IMR-90 (cell line): ENCODE results near the gene ACSBG1. TPM values are rescaled to one million over a fixed set of nuclear protein-coding genes. Genes with fewer than 3 reads are reported as not detected.

ENCODE experiments used
- ATAC-seq: fragments of 200-7000 bp; cut with Tn5 transposase; 2 replicates; pipeline ENCODE4 v1.9.1; 2020; ENCODE audit warnings: low read depth, mild to moderate bottlenecking, moderate library complexity
- BruUV-seq: library from RNA; stranded (reverse); fragments of 400-500 nt; replicated peaks from 2 replicates; lab custom pipeline; 2021; lab: Mats Ljungman, UMichigan
- CTCF ChIA-PET: fragments of 300-600 bp; formaldehyde crosslinking; extraction: SDS; loops from one replicate; lab custom pipeline; 2021; ENCODE audit warnings: antibody characterized with exemption; lab: Yijun Ruan, JAX
- POLR2A ChIA-PET: fragments of 300-600 bp; sonication (Branson Sonifier 250); formaldehyde crosslinking; loops from one replicate; lab custom pipeline; 2022; ENCODE audit warnings: antibody characterized with exemption; ENCODE audit not compliant: unreplicated experiment; lab: Charles Lee
- DNase-seq: peaks from one replicate; pipeline ENCODE4 v3.0.0; 2013
- H2AFZ ChIP-seq: replicated peaks from 2 replicates; pipeline ENCODE3; 2013; ENCODE audit warnings: low read length, mild to moderate bottlenecking; ENCODE audit not compliant: poor library complexity
- H2AK5ac ChIP-seq: 2 replicates; pipeline ENCODE4 v1.6.1; 2013; ENCODE audit warnings: low read depth, low read length, inconsistent platforms
- H2AK9ac ChIP-seq: replicated peaks from 2 replicates; pipeline ENCODE3; 2013; ENCODE audit warnings: mild to moderate bottlenecking, low read depth, low read length, moderate library complexity; ENCODE audit not compliant: poor library complexity
- H2BK120ac ChIP-seq: 2 replicates; pipeline ENCODE4 v1.6.1; 2013; ENCODE audit warnings: low read depth, low read length, inconsistent platforms
- H2BK15ac ChIP-seq: 3 replicates; pipeline ENCODE4 v1.6.1; 2013; ENCODE audit warnings: low read depth, low read length, inconsistent platforms
- H2BK20ac ChIP-seq: 2 replicates; pipeline ENCODE4 v1.6.1; 2013; ENCODE audit warnings: low read depth, mild to moderate bottlenecking, inconsistent platforms, low read length, moderate library complexity
- H2BK5ac ChIP-seq: 2 replicates; pipeline ENCODE4 v1.6.1; 2013; ENCODE audit warnings: mild to moderate bottlenecking, low read depth, low read length, inconsistent platforms; ENCODE audit not compliant: poor library complexity, severe bottlenecking
- H3K14ac ChIP-seq: replicated peaks from 2 replicates; pipeline ENCODE4 v1.6.1; 2013; ENCODE audit warnings: low read depth, low read length, inconsistent platforms
- H3K18ac ChIP-seq: 2 replicates; pipeline ENCODE4 v1.6.1; 2013; ENCODE audit warnings: low read depth, low read length, control low read depth
- H3K23ac ChIP-seq: 2 replicates; pipeline ENCODE4 v1.6.1; 2013; ENCODE audit warnings: low read depth, low read length, inconsistent platforms
- H3K27ac ChIP-seq: 2 replicates; pipeline ENCODE4 v1.5.1; 2013; ENCODE audit warnings: mild to moderate bottlenecking, control low read depth, low read length; ENCODE audit not compliant: insufficient read depth
- H3K27me3 ChIP-seq: 2 replicates; pipeline ENCODE4 v1.6.1; 2013; ENCODE audit warnings: low read length; ENCODE audit not compliant: control insufficient read depth, insufficient read depth
- H3K36me3 ChIP-seq: 2 replicates; pipeline ENCODE4 v1.6.1; 2013; ENCODE audit warnings: low read length, mixed read lengths; ENCODE audit not compliant: control insufficient read depth, insufficient read depth
- H3K4ac ChIP-seq: 2 replicates; pipeline ENCODE4 v1.6.1; 2013; ENCODE audit warnings: low read depth, low read length, inconsistent platforms
- H3K4me1 ChIP-seq: 2 replicates; pipeline ENCODE4 v1.6.1; 2013; ENCODE audit warnings: low read length, mixed read lengths; ENCODE audit not compliant: control insufficient read depth, insufficient read depth
- H3K4me2 ChIP-seq: 2 replicates; pipeline ENCODE4 v1.6.1; 2013; ENCODE audit warnings: low read depth, mild to moderate bottlenecking, control low read depth, low read length, moderate library complexity
- H3K4me3 ChIP-seq: 2 replicates; pipeline ENCODE4 v1.5.1; 2013; ENCODE audit warnings: low read depth, mild to moderate bottlenecking, control low read depth, low read length, moderate library complexity; ENCODE audit not compliant: insufficient read depth
- H3K56ac ChIP-seq: 2 replicates; pipeline ENCODE4 v1.6.1; 2013; ENCODE audit warnings: low read length, inconsistent platforms; ENCODE audit not compliant: insufficient read depth; ENCODE audit errors: extremely low read depth
- H3K79me1 ChIP-seq, 2 experiments: 2 replicates each; pipeline ENCODE4 v1.6.1; 2013; ENCODE audit warnings: low read length in 2 of 2, inconsistent platforms in 1 of 2, low read depth in 1 of 2
- H3K9ac ChIP-seq: 2 replicates; pipeline ENCODE4 v1.6.1; 2013; ENCODE audit warnings: low read depth, low read length, control low read depth
- H3K9me1 ChIP-seq: 2 replicates; pipeline ENCODE4 v1.6.1; 2013; ENCODE audit warnings: low read length, inconsistent platforms; ENCODE audit not compliant: insufficient read depth
- H3K9me3 ChIP-seq: 2 replicates; pipeline ENCODE4 v1.6.1; 2013; ENCODE audit warnings: low read length; ENCODE audit not compliant: control insufficient read depth, insufficient read depth
- H4K20me1 ChIP-seq: 2 replicates; pipeline ENCODE4 v1.6.1; 2013; ENCODE audit warnings: low read length, inconsistent platforms; ENCODE audit not compliant: insufficient read depth
- H4K5ac ChIP-seq: 2 replicates; pipeline ENCODE4 v1.6.1; 2013; ENCODE audit warnings: mild to moderate bottlenecking, low read depth, low read length, control low read depth
- H4K8ac ChIP-seq, 2 experiments: 2 replicates each; pipeline ENCODE4 v1.6.1; 2013; ENCODE audit warnings: low read depth in 2 of 2, low read length in 2 of 2, control low read depth in 1 of 2, inconsistent platforms in 1 of 2
- H4K91ac ChIP-seq: 2 replicates; pipeline ENCODE4 v1.6.1; 2013; ENCODE audit warnings: low read depth, low read length, inconsistent platforms; ENCODE audit not compliant: insufficient read depth
- BHLHE40 ChIP-seq: fragments of 150-350 bp; IDR thresholded peaks from 2 replicates; pipeline ENCODE4 v1.6.1; 2016; ENCODE audit warnings: mild to moderate bottlenecking, low read depth, low read length
- CHD1 ChIP-seq: IDR thresholded peaks from 2 replicates; pipeline ENCODE4 v1.6.1; 2012; ENCODE audit warnings: low read depth, low read length, improper control_type of control experiment
- FOS ChIP-seq: fragments of 150-350 bp; IDR thresholded peaks from 2 replicates; pipeline ENCODE4 v1.6.1; 2016; ENCODE audit warnings: low read depth, low read length
- MAFK ChIP-seq: IDR thresholded peaks from 2 replicates; pipeline ENCODE4 v1.6.1; 2012; ENCODE audit warnings: low read depth, low read length, improper control_type of control experiment
- MAZ ChIP-seq: IDR thresholded peaks from 2 replicates; pipeline ENCODE4 v1.6.1; 2012; ENCODE audit warnings: low read depth, mild to moderate bottlenecking, low read length, improper control_type of control experiment, moderate library complexity, borderline replicate concordance
- MXI1 ChIP-seq: IDR thresholded peaks from 2 replicates; pipeline ENCODE4 v1.6.1; 2012; ENCODE audit warnings: low read depth, mild to moderate bottlenecking, low read length, moderate library complexity, borderline replicate concordance
- NFE2L2 ChIP-seq: fragments of 150-350 bp; IDR thresholded peaks from 2 replicates; pipeline ENCODE4 v1.6.1; 2016; ENCODE audit warnings: low read depth, mild to moderate bottlenecking, low read length
- RAD21 ChIP-seq: IDR thresholded peaks from 2 replicates; pipeline ENCODE4 v1.6.1; 2012; ENCODE audit warnings: low read length, improper control_type of control experiment
- RCOR1 ChIP-seq: IDR thresholded peaks from 2 replicates; pipeline ENCODE4 v1.6.1; 2012; ENCODE audit warnings: mild to moderate bottlenecking, low read length, improper control_type of control experiment; ENCODE audit not compliant: insufficient replicate concordance
- WGBS, 2 experiments: methylation state at CpG; one replicate each; pipeline versions ENCODE4 v1.1.5 to v1.1.7; 2013; ENCODE audit warnings: missing lambda C conversion rate in 2 of 2; ENCODE audit not compliant: insufficient read length in 1 of 2; ENCODE audit errors: extremely low coverage in 2 of 2; 5-methylcytosine and 5-hydroxymethylcytosine counted together
- dilution Hi-C: fragments of 300-500 bp; cut with HindIII; formaldehyde crosslinking; loops from one replicate; pipeline ENCODE4 v1.14.3; 2018; ENCODE audit warnings: low sequenced_read_pairs; ENCODE audit not compliant: unreplicated experiment
- in situ Hi-C: fragments of 300-500 bp; cut with MboI; formaldehyde crosslinking; loops from 3 replicates; pipeline ENCODE4 v1.14.3; 2019; ENCODE audit warnings: low sequenced_read_pairs, inconsistent platforms, mixed read lengths
- intact Hi-C: fragments of 100-400 bp; cut with micrococcal nuclease; formaldehyde crosslinking; loops from 2 replicates; pipeline ENCODE4 v1.10.0; 2022
- polyA plus RNA-seq, 3 experiments: library from polyadenylated mRNA; depleted of rRNA; stranded (reverse); fragments of >200 nt; gene quantifications; 2 replicates each; pipeline ENCODE4 v1.2.3, GENCODE V29; 2012; ENCODE audit warnings: low replicate concordance in 1 of 3
- total RNA-seq: library from RNA; depleted of rRNA; stranded (reverse); fragments of >200 nt; gene quantifications from 2 replicates; pipeline ENCODE4 v1.2.3, GENCODE V29; 2012
- TF ChIP-seq, protein P1 (sequence below): fragments of 150-350 bp; IDR thresholded peaks from 2 replicates; pipeline ENCODE4 v1.6.1; 2017; ENCODE audit warnings: mild to moderate bottlenecking, antibody characterized with exemption, low read length, low read depth

Gene ACSBG1
- total and polyA plus RNA-seq, 2 of the 4 experiments (the other 2 are of a cell fraction) = 0.02 TPM; not detected in 1

DNA sequence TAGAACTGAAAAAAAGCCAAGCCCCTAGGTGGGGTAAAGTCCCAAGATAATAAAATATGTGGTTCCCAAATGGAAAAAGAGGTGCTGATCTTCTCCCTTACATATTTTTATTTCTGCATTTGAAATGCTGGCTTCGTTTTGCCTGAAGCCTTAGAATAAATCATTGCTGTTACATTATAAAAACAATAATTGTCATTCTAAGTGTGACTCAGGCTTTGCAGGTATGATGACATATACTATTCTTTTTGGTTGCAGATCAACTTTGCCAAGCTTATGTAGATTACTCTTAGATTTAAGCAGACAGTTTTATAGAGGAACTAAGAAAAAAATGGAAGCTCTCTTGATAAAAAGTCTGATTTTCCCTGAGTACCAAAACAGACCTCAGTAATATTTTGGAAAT lies 77.7 kb downstream of the ACSBG1 start:
- no CpG with 5 or more reads among the region's 1 CpG for WGBS, 2 experiments
- Histone ChIP-seq H3K4me3 (no peak overlapping the region), H3K27ac (no peak overlapping the region), H4K91ac (no peak overlapping the region), H3K4me2 (no peak overlapping the region), H3K56ac (no peak overlapping the region), H3K9me1 (no peaks in the 10 kb centered on the region; the same call in 1 of the 2 replicates), H3K23ac (no peak overlapping the region), H4K5ac (no peak overlapping the region), H3K36me3 (peaks cover 16% of the 10 kb centered on the region), H2AK5ac (no peak overlapping the region), H2BK20ac (no peak overlapping the region), H3K14ac (no peak overlapping the region), H2BK15ac (no peak overlapping the region), H3K27me3 (no peaks in the 10 kb centered on the region), H3K4ac (no peak overlapping the region), H3K4me1 (no peaks in the 10 kb centered on the region; the same call in 1 of the 2 replicates), H4K8ac (no peak overlapping the region), H3K18ac (no peak overlapping the region), H4K20me1 (peaks cover 2% of the 10 kb centered on the region; the same call in 1 of the 2 replicates), H2AFZ (no peak overlapping the region), H3K79me1 (peaks cover 8 to 20% of the 10 kb centered on the region in 2 experiments), H3K9me3 (no peaks in the 10 kb centered on the region), H2BK5ac (no peak overlapping the region), H2AK9ac (no peak overlapping the region), H3K9ac (no peak overlapping the region), H2BK120ac (no peak overlapping the region)
- CTCF ChIA-PET = no interaction called here
- dilution Hi-C loops = no loop called here
- no peak for TF ChIP-seq MXI1
- no peak for TF ChIP-seq CHD1
- no peak for TF ChIP-seq NFE2L2
- TF ChIP-seq RAD21 = no peak
- TF ChIP-seq BHLHE40 = no peak
- TF ChIP-seq RCOR1 = no peak
- no peak for TF ChIP-seq MAFK
- TF ChIP-seq, protein P1, sequence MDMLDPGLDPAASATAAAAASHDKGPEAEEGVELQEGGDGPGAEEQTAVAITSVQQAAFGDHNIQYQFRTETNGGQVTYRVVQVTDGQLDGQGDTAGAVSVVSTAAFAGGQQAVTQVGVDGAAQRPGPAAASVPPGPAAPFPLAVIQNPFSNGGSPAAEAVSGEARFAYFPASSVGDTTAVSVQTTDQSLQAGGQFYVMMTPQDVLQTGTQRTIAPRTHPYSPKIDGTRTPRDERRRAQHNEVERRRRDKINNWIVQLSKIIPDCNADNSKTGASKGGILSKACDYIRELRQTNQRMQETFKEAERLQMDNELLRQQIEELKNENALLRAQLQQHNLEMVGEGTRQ = no peak
- TF ChIP-seq MAZ = no peak
- TF ChIP-seq FOS = no peak
- no TSS peak for BruUV-seq
- in situ Hi-C loops = no loop called here
- intact Hi-C loops = no loop called here
- no peak for DNase-seq
- POLR2A ChIA-PET = no interaction called here
- no peak for ATAC-seq
